Measurements from ENCODE around the gene SYNE1.

DNA sequence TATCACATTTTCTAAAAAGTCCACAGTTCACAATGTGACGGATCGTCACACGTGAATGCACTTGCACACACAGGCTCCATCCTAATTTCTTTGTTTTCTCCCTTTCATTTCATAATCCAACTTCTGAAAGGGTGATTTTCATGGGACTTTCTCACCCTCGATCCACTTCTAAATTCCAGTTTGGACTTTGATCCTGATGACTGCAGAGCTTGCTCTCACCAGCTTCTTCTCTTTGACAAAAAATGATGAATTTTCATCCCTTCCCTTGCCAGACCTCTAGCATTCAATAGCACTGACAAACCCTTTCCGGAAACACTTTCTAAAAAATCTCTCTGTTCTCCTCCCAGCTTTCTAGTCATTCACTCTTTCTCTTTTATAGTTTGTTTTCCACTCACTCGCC is 341.2 kb downstream of the SYNE1 start:
- TF ChIP-seq CTCF (IDR thresholded peaks at IDR 0.05; ENCODE audit: poor library complexity): no peak
- TF ChIP-seq EZH2 (IDR thresholded peaks at IDR 0.05; ENCODE audit: borderline replicate concordance): no peak
